BLaER1 treated with 17β-estradiol and CSF1 and Interleukin-3, amounts not matched to agents 10 nM and 100 nM (cell line): ENCODE data around the gene TEK.

Source experiments
- H3K27ac ChIP-seq, 11 experiments: shearing (Covaris generic); formaldehyde crosslinking; 2 replicates each; pipeline ENCODE4 v1.8.1; 2022
- H3K27me3 ChIP-seq, 11 experiments: shearing (Covaris generic); formaldehyde crosslinking; 2 replicates each; pipeline ENCODE4 v1.8.1; 2022
- H3K36me3 ChIP-seq, 11 experiments: shearing (Covaris generic); formaldehyde crosslinking; 2 replicates each; pipeline ENCODE4 v1.8.1; 2022
- H3K4me1 ChIP-seq, 10 experiments: shearing (Covaris generic); formaldehyde crosslinking; 2 replicates each; pipeline ENCODE4 v1.8.1; 2022
- H3K4me2 ChIP-seq, 11 experiments: shearing (Covaris generic); formaldehyde crosslinking; 2 replicates each; pipeline ENCODE4 v1.8.1; 2022
- H3K4me3 ChIP-seq, 10 experiments: shearing (Covaris generic); formaldehyde crosslinking; 2 replicates each; pipeline ENCODE4 v1.8.1; 2022
- H3K9ac ChIP-seq, 11 experiments: shearing (Covaris generic); formaldehyde crosslinking; 2 replicates each; pipeline ENCODE4 v1.8.1; 2022
- H3K9me3 ChIP-seq, 11 experiments: shearing (Covaris generic); formaldehyde crosslinking; replicated peaks in 1 of 11; 2 replicates each; pipeline ENCODE4 v1.8.1; 2022
- H4K20me1 ChIP-seq, 11 experiments: shearing (Covaris generic); formaldehyde crosslinking; 2 replicates each; pipeline ENCODE4 v1.8.1; 2022
- Cebpa-rat ChIP-seq, 11 experiments: shearing (Covaris generic); IDR thresholded peaks; 2 replicates each; pipeline ENCODE4 v1.8.1; 2022

Gene TEK

DNA sequence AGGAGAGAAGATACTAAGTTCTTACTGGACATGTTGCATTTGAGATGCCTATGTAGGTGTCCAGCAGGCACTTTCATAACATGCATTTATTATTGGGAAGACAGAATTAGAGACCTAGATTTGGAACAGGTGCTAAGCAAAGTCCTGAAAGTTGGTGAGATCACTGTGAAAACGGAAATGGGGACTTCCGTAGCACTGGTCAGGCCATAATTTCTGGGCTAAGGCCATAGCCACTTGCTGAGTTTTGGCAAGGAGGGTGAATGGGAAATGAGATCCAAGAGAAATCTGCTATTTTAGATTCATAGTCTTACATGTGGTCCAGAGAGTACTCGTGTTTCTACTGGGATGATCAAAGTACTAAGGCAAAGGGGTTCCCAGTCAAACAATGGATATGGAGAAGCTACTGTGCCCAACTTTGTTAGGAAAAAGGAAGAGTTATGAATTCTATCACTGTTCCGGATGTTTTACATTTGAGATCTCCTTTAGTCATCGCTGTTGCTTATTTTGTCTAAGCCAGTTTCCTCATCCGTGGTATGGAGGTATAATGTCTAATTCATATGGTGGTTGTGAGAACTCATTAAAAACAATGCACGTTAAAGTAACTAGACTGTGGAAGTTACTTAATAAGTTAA is 33.4 kb downstream of the TEK start:
- Histone ChIP-seq H3K36me3 (no peaks in the 10 kb centered on the region), H3K9ac (no peak overlapping the region), H3K4me3 (no peak overlapping the region), H3K27me3 (no peaks in the 10 kb centered on the region), H4K20me1 (no peaks in the 10 kb centered on the region), H3K9me3 (peaks cover 0 to 12% (median 8%) of the 10 kb centered on the region in 11 experiments; a peak in 10 of 22 replicates), H3K27ac (no peak overlapping the region), H3K4me1 (no peaks in the 10 kb centered on the region), H3K4me2 (no peak overlapping the region)
- no peak for TF ChIP-seq Cebpa-rat (IDR thresholded peaks at IDR 0.05)

DNA sequence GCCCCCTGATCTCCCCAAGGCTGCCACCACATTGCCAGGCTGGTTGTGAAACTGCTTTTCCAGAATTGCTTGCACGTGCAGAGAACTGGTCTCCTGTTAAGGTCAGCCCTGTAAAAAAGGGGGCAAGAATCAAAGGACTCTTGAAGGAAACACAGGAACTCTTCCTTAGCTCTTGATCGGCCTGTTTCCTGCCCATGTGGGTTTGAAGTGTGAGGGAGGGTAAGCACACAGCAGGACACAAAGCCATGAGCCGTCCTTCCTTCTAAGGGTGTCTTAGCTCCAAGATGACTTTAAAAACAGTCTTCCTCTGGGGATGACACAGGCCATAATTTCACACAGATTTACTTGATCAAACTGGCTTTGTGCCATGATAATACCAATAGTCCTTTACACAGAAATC is 36.1 kb downstream of the TEK start:
- H3K4me3 ChIP-seq, result no peak overlapping the region
- H3K27me3 ChIP-seq, result no peaks in the 10 kb centered on the region
- no peaks in the 10 kb centered on the region for H3K4me1 ChIP-seq
- H4K20me1 ChIP-seq, result no peaks in the 10 kb centered on the region
- no peak for TF ChIP-seq Cebpa-rat (IDR thresholded peaks at IDR 0.05)
- no peaks in the 10 kb centered on the region for H3K36me3 ChIP-seq
- no peak overlapping the region for H3K9ac ChIP-seq
- H3K4me2 ChIP-seq, result no peak overlapping the region
- H3K9me3 ChIP-seq, result no peaks in the 10 kb centered on the region
- no peak overlapping the region for H3K27ac ChIP-seq

DNA sequence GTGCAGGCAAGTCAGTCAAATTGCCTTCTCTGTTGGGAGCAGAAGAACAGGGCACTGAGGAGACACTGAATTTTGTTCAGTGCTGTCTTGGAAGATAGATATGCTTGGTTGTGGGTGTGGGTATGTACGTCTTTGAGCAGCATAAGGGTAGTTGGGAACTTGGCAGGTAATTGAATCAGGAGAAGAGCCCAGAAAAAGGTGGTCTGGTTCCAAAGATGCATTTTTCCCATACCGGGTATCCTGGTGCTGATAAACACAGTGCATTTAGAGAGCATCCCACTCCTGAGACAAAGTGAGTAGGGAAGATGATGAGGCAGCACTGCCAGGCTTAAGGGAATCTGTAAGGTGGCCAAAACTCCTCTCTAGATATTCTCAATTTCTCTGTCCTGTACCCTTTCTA is 40.6 kb downstream of the TEK start:
- no peak overlapping the region for H3K4me3 ChIP-seq
- H3K4me1 ChIP-seq, result no peaks in the 10 kb centered on the region
- H3K27ac ChIP-seq, result no peak overlapping the region
- no peak overlapping the region for H3K9ac ChIP-seq
- H3K27me3 ChIP-seq, result no peaks in the 10 kb centered on the region
- no peaks in the 10 kb centered on the region for H4K20me1 ChIP-seq
- no peaks in the 10 kb centered on the region for H3K36me3 ChIP-seq
- H3K9me3 ChIP-seq, result no peaks in the 10 kb centered on the region
- no peak for TF ChIP-seq Cebpa-rat (IDR thresholded peaks at IDR 0.05)
- no peak overlapping the region for H3K4me2 ChIP-seq

DNA sequence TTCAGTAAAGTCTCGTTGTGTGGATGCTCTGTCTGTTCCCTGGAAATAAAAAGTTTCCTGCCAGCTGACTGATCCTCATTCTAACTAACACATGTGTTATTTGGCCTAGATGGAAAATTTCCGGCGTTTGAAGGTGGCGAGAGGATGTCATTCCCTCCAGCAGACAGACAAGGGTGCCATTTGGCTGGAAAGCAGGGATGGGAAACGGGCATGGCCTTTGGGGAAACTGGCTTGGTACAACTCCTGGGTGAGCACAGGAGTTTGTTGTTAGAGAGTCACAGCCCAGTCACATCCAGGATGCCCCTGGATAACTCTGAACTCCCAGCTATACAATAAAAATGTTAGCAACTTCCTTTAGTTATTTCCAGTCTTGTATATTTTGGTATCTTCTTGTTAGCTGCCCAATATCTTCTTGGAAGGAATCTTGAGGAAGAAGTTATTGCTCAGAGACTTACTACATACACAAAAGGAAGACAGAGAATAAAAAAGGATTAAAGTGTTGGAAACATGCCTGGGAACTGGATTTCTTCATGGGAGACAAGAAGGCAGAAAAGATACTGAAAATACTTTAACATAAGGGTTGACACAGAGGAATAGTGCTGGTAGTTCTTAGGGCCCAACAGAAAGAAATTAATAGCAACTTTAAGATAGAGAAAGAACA is 41.9 kb downstream of the TEK start:
- H3K27me3 ChIP-seq, result no peaks in the 10 kb centered on the region
- no peak for TF ChIP-seq Cebpa-rat (IDR thresholded peaks at IDR 0.05)
- H4K20me1 ChIP-seq, result no peaks in the 10 kb centered on the region
- H3K4me1 ChIP-seq, result no peaks in the 10 kb centered on the region
- no peak overlapping the region for H3K4me2 ChIP-seq
- no peaks in the 10 kb centered on the region for H3K36me3 ChIP-seq
- no peak overlapping the region for H3K9ac ChIP-seq
- H3K4me3 ChIP-seq, result no peak overlapping the region
- H3K9me3 ChIP-seq, result no peaks in the 10 kb centered on the region
- no peak overlapping the region for H3K27ac ChIP-seq

DNA sequence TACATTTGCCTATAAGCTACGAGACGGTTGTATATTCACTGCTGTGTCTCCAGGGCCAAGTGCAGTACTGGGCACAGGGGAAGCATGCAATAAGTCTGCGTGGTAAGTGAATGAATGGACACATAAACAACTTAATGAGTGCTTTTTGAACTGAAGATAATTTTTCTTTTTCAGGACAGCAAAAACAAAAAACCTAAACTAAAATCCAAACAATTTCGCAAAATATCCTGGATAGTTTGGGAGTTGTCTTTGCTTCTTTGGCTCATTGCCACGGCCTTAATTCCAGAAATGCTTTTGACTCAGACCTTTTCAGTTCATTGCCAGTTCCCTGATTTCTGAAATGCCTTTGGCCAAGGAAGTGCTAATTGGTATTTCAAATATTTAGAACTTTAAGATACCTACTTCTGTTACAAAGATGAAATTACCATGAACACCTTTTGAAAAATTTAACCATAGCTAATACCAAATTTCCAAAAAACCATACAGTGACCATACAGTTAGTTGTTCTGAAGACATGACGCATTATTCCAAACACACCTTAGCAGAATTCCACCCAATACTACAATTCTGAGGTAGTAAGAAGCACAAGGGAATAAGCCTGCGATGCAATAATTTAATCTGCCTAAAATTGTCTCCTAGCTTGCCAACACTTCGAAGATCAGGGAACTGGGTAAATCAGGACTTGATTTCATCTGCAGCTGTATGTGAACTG is 42.8 kb downstream of the TEK start:
- H4K20me1 ChIP-seq, result no peaks in the 10 kb centered on the region
- H3K27ac ChIP-seq, result no peak overlapping the region
- H3K9me3 ChIP-seq, result no peaks in the 10 kb centered on the region
- no peak for TF ChIP-seq Cebpa-rat (IDR thresholded peaks at IDR 0.05)
- no peak overlapping the region for H3K4me2 ChIP-seq
- no peak overlapping the region for H3K9ac ChIP-seq
- no peaks in the 10 kb centered on the region for H3K4me1 ChIP-seq
- no peaks in the 10 kb centered on the region for H3K27me3 ChIP-seq
- H3K4me3 ChIP-seq, result no peak overlapping the region
- H3K36me3 ChIP-seq, result no peaks in the 10 kb centered on the region

DNA sequence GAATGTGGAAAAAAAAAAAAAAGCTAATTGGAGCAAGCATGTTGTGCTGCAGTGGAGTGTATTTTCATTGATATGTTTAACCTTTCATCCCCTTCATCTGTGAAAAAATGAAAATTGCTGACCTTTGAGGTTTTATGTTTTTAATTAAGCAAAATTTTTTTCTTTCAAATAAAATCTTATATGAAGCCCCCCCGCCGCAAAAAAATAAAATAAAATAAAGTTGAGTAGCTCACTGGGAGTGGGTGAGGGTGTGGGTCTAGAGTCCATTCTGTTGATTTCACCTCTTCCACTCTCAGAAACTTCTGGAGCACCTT is 43.3 kb downstream of the TEK start:
- no peak overlapping the region for H3K4me2 ChIP-seq
- H4K20me1 ChIP-seq, result no peaks in the 10 kb centered on the region
- H3K4me3 ChIP-seq, result no peak overlapping the region
- no peaks in the 10 kb centered on the region for H3K27me3 ChIP-seq
- H3K9ac ChIP-seq, result no peak overlapping the region
- no peaks in the 10 kb centered on the region for H3K36me3 ChIP-seq
- no peak overlapping the region for H3K27ac ChIP-seq
- H3K4me1 ChIP-seq, result no peaks in the 10 kb centered on the region
- no peaks in the 10 kb centered on the region for H3K9me3 ChIP-seq
- TF ChIP-seq Cebpa-rat (IDR thresholded peaks at IDR 0.05), result no peak

DNA sequence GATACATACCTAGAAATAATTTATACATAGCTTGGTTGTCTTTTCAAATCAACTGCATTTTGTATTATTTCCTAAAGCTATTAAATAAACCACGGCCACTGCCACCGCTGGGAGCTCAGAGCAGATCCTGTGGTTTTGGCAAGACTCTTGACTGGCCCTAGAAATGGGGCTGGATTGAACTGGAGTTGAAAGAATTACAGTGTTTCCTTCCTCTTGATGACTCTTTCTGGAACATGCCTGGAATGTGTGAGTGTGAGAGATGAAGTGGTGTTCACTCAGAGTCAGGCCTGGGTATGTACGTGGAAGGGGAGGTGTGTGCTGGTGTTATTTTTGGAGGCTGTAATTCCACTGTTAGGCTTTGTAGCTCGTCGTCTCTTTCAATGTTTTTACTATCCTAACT is 45.9 kb downstream of the TEK start:
- Histone ChIP-seq H3K4me1 (no peaks in the 10 kb centered on the region), H3K4me3 (no peak overlapping the region), H4K20me1 (no peaks in the 10 kb centered on the region), H3K36me3 (no peaks in the 10 kb centered on the region), H3K9ac (no peak overlapping the region), H3K4me2 (no peak overlapping the region), H3K9me3 (no peaks in the 10 kb centered on the region), H3K27ac (no peak overlapping the region), H3K27me3 (no peaks in the 10 kb centered on the region)
- no peak for TF ChIP-seq Cebpa-rat (IDR thresholded peaks at IDR 0.05)

DNA sequence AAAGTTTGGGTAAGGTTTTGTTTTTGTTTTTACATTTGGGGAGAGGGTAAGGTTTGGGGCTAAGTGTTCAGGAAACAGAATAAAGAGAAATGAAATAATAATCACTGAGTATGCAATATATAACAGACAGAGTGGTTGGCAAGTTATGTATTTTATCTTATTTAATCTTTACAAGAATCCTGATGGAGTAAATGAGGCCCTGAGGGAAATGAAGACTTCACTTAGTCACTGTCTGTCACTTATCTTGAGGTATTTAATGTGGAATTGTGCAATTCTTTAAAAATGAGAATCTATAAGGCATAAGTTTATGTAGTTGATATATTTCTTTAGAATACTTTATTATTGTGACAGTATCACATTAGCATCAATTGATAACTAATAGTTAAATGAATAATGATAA is 48.1 kb downstream of the TEK start:
- Histone ChIP-seq H3K4me2 (no peak overlapping the region), H3K4me3 (no peak overlapping the region), H3K27ac (no peak overlapping the region), H3K27me3 (no peaks in the 10 kb centered on the region), H4K20me1 (no peaks in the 10 kb centered on the region), H3K4me1 (no peaks in the 10 kb centered on the region), H3K9me3 (no peaks in the 10 kb centered on the region), H3K9ac (no peak overlapping the region), H3K36me3 (no peaks in the 10 kb centered on the region)
- no peak for TF ChIP-seq Cebpa-rat (IDR thresholded peaks at IDR 0.05)

DNA sequence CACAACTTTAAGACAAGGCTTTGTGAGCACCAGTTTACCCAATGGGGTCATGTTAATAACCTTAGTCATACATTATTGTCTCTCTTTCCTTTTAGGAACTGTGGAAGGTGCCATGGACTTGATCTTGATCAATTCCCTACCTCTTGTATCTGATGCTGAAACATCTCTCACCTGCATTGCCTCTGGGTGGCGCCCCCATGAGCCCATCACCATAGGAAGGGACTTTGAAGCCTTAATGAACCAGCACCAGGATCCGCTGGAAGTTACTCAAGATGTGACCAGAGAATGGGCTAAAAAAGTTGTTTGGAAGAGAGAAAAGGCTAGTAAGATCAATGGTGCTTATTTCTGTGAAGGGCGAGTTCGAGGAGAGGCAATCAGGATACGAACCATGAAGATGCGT is 48.7 kb downstream of the TEK start:
- Histone ChIP-seq H3K9me3 (no peaks in the 10 kb centered on the region), H3K27ac (no peak overlapping the region), H3K9ac (no peak overlapping the region), H3K36me3 (no peaks in the 10 kb centered on the region), H3K4me1 (no peaks in the 10 kb centered on the region), H4K20me1 (no peaks in the 10 kb centered on the region), H3K4me2 (no peak overlapping the region), H3K4me3 (no peak overlapping the region), H3K27me3 (no peaks in the 10 kb centered on the region)
- no peak for TF ChIP-seq Cebpa-rat (IDR thresholded peaks at IDR 0.05)

DNA sequence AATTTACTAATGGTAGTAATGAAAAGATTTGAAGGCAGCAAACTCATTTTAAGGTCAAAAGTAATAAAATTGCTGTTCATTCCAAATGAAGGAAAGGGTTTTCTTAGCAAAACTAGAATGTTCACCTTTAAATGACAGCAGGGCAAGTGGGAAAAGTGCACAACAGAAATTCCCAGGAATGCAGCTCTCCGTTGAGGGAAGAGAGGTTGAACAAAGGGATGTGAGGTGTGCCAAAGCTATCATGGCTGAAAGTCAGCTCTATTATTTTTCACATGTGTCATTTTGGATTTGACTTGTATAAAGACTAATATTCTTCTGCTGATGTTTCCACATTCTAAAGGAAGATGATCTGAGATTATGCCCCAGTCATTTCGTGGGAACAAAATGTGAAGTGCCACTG is 51.6 kb downstream of the TEK start:
- no peak overlapping the region for H3K4me2 ChIP-seq
- no peak overlapping the region for H3K9ac ChIP-seq
- H3K27ac ChIP-seq, result no peak overlapping the region
- no peaks in the 10 kb centered on the region for H3K27me3 ChIP-seq
- no peaks in the 10 kb centered on the region for H3K9me3 ChIP-seq
- H3K4me3 ChIP-seq, result no peak overlapping the region
- no peaks in the 10 kb centered on the region for H3K36me3 ChIP-seq
- no peaks in the 10 kb centered on the region for H3K4me1 ChIP-seq
- TF ChIP-seq Cebpa-rat (IDR thresholded peaks at IDR 0.05), result no peak
- H4K20me1 ChIP-seq, result no peaks in the 10 kb centered on the region
